ENCODE data around the gene CKS2. TPM values are rescaled to one million over a fixed set of nuclear protein-coding genes. Genes with fewer than 3 reads are reported as not detected.

Gene CKS2
- total and polyA plus RNA-seq, 11 donors = 2.2 to 37.9 (median 7.4) TPM

DNA sequence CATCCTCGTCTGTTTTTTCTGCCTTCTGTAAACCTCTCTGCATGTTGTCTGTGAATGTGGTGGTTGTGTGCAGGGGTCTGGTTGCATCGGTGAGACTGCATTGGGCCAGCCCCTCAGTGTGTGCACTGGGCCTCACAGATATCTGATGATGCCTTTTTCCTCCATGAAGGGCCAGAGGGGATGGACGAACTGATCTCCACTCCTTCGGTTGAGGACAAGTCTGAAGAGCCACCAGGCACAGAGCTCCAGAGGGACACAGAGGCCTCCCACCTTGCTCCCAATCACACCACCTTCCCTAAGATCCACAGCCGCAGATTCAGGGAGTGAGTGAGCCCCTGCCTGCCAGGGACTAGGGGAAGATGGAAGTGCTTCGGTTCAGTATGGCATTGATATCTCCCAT, 38.6 kb downstream of the CKS2 start:
- Histone ChIP-seq H3K4me1 (peaks cover 0 to 29% (median 7%) of the 10 kb centered on the region in 12 donors), H3K9me3 (no peaks in the 10 kb centered on the region), H3K27me3 (no peaks in the 10 kb centered on the region), H3K36me3 (peaks cover 0 to 100% (median 98%) of the 10 kb centered on the region in 9 donors), H3K27ac (no peak overlapping the region), H3K4me3 (no peak overlapping the region)
- no peak for TF ChIP-seq POLR2A (IDR thresholded peaks at IDR 0.05)
- TF ChIP-seq CTCF (IDR thresholded peaks at IDR 0.05) = no peak
- ATAC-seq = no peak
- no peak for DNase-seq
- WGBS, 4 donors = 90 to 97% (median 94%) methylated on average over 5 to 6 of the region's 6 CpGs
- intact Hi-C loops (cut with DNase I) = loop anchor here in 2 of 10 donors (10.0 kb wide), 1 partner anchor 195 kb away; no protein-coding TSS in a partner anchor

DNA sequence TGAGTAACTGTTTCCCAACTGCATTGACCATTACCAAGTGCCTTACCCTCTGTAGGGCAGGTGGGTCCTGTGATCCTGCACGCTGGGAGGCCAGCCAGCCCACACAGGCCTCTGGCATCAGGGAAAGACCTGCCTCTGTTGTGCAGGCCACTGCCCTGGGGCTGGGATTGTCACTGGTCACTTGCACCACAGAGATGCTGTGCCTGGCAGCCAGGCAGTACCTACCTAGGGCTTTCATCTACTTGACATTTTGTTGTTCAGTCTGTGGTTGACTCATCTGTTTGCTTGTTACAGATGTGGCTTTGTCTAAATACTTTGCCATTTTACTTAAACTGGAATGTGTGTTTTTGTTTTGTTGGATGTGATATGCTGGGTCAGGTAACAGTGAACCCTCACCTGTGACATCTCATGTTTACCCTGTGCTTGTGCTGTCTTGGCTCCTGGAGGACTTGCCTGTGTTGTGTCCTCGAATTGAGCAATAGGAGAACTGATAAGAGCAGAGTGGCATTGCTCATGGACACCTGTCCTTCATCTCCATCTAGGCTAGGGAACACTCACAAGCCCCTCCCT, 40.1 kb downstream of the CKS2 start:
- 66 to 85% (median 72%) methylated on average over 2 of the region's 2 CpGs for WGBS, 4 donors
- ATAC-seq (peak in 1 of 4 donors; percentile 24), DNase-seq (no peak)
- intact Hi-C loops (cut with DNase I) = loop anchor here in 2 of 10 donors (10.0 kb wide), 1 partner anchor 194 kb away; no protein-coding TSS in a partner anchor
- peaks cover 0 to 29% (median 7%) of the 10 kb centered on the region in 12 donors for H3K4me1 ChIP-seq
- no peak for TF ChIP-seq POLR2A (IDR thresholded peaks at IDR 0.05)
- no peak for TF ChIP-seq CTCF (IDR thresholded peaks at IDR 0.05)
- H3K9me3 ChIP-seq = no peaks in the 10 kb centered on the region
- no peak overlapping the region for H3K4me3 ChIP-seq
- H3K27ac ChIP-seq = peak overlapping the region in 1 of 12 donors; percentile 65
- H3K36me3 ChIP-seq = peaks cover 0 to 100% (median 98%) of the 10 kb centered on the region in 9 donors
- no peaks in the 10 kb centered on the region for H3K27me3 ChIP-seq

DNA sequence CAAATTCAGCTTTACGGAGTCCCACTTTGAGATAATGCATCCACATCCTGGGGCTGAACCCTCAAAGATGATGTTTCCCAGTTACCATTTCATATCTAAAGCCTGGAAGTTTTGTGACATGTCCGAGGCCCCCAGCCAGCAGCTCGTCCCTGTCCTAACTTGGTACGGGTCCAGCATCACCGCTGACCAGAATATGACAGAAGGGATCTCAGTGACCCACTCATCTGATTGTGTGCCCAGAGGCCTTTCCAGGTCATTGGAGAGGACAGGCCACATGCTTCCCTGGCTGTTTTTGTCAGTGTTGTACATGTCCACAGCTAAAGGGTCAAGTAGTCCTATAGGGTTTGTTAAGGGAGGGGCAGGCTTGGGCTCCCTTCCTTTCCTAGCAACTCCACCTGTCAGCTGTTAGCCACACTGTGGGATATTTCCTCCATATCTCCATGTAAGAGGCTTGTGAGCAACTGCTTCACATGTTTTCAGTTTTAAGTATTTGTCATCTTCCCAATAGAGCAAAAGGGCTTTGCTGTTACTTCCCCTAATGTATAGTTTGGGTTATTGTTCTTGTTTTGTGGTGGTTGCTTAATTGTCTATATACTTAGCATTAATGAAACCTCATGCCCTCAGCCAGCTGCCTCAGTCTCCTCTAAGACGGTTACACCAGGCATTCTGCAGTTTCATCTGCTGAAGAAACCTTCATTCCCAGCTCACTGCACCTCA, 40.7 kb downstream of the CKS2 start:
- 74 to 90% (median 78%) methylated on average over 4 to 6 of the region's 6 CpGs for WGBS, 4 donors
- ATAC-seq = no peak
- Histone ChIP-seq H3K9me3 (no peaks in the 10 kb centered on the region), H3K27me3 (no peaks in the 10 kb centered on the region), H3K27ac (peak overlapping the region in 1 of 12 donors; percentile 65), H3K4me3 (no peak overlapping the region), H3K4me1 (peaks cover 0 to 29% (median 7%) of the 10 kb centered on the region in 12 donors), H3K36me3 (peaks cover 0 to 100% (median 98%) of the 10 kb centered on the region in 9 donors)
- intact Hi-C loops (cut with DNase I) = loop anchor here in 2 of 10 donors (10.0 kb wide), 1 partner anchor 193 kb away; no protein-coding TSS in a partner anchor
- TF ChIP-seq POLR2A (IDR thresholded peaks at IDR 0.05) (no peak), CTCF (IDR thresholded peaks at IDR 0.05) (no peak)
- DNase-seq = no peak

GRCh38 chr9:89352451-89352850, 41.5 kb downstream of the CKS2 start:
- Histone ChIP-seq H3K9me3 (no peaks in the 10 kb centered on the region), H3K36me3 (peaks cover 0 to 100% (median 98%) of the 10 kb centered on the region in 9 donors), H3K27ac (peak overlapping the region in 1 of 12 donors; percentile 65), H3K27me3 (no peaks in the 10 kb centered on the region), H3K4me3 (no peak overlapping the region), H3K4me1 (peaks cover 0 to 29% (median 7%) of the 10 kb centered on the region in 12 donors)
- ATAC-seq = no peak
- DNase-seq = no peak
- 56 to 66% (median 61%) methylated on average over 3 of the region's 3 CpGs for WGBS, 4 donors
- TF ChIP-seq CTCF (IDR thresholded peaks at IDR 0.05) (no peak), POLR2A (IDR thresholded peaks at IDR 0.05) (no peak)
- intact Hi-C loops (cut with DNase I) = loop anchor here in 2 of 10 donors (10.0 kb wide), 1 partner anchor 192 kb away; no protein-coding TSS in a partner anchor

Measured in heart left ventricle (tissue), 16 donors.